Body of pancreas (tissue), 4 donors: ENCODE data around the gene COL18A1.

Experiments
- POLR2A ChIP-seq, 3 donors: fragments of 450-650 bp; IDR thresholded peaks; one replicate each; pipeline ENCODE4 v1.6.1; 2016; ENCODE audit warnings: antibody characterized with exemption in 3 of 3, mild to moderate bottlenecking in 2 of 3
- TF ChIP-seq, protein P1 (sequence below), 7 experiments: fragments of 450-650 bp in 4 of 7; fragments of 200-600 bp in 3 of 7; sonication (generic) in 3 of 7; IDR thresholded peaks; one replicate each; pipeline ENCODE4 v1.5.1; 2016 to 2019; ENCODE audit warnings: antibody characterized with exemption in 7 of 7

GRCh38 chr21:45416620-45417019, 11.7 kb downstream of the COL18A1 start:
- no peak for TF ChIP-seq POLR2A (IDR thresholded peaks at IDR 0.05)
- TF ChIP-seq, protein P1, sequence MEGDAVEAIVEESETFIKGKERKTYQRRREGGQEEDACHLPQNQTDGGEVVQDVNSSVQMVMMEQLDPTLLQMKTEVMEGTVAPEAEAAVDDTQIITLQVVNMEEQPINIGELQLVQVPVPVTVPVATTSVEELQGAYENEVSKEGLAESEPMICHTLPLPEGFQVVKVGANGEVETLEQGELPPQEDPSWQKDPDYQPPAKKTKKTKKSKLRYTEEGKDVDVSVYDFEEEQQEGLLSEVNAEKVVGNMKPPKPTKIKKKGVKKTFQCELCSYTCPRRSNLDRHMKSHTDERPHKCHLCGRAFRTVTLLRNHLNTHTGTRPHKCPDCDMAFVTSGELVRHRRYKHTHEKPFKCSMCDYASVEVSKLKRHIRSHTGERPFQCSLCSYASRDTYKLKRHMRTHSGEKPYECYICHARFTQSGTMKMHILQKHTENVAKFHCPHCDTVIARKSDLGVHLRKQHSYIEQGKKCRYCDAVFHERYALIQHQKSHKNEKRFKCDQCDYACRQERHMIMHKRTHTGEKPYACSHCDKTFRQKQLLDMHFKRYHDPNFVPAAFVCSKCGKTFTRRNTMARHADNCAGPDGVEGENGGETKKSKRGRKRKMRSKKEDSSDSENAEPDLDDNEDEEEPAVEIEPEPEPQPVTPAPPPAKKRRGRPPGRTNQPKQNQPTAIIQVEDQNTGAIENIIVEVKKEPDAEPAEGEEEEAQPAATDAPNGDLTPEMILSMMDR (IDR thresholded peaks at IDR 0.05), result no peak
